IMR-90 (cell line): ENCODE results near the gene SPP2.

ENCODE experiments used
- BHLHE40 ChIP-seq: fragments of 150-350 bp; IDR thresholded peaks from 2 replicates; pipeline ENCODE4 v1.6.1; 2016; ENCODE audit warnings: mild to moderate bottlenecking, low read depth, low read length
- CEBPB ChIP-seq: IDR thresholded peaks from 2 replicates; pipeline ENCODE4 v1.6.1; 2012; ENCODE audit warnings: low read depth, low read length, improper control_type of control experiment
- CHD1 ChIP-seq: IDR thresholded peaks from 2 replicates; pipeline ENCODE4 v1.6.1; 2012; ENCODE audit warnings: low read depth, low read length, improper control_type of control experiment
- CTCF ChIP-seq: conservative IDR thresholded peaks from 2 replicates; pipeline ENCODE4 v1.5.1; 2012; ENCODE audit warnings: mild to moderate bottlenecking, low read depth, low read length, improper control_type of control experiment
- ELK1 ChIP-seq: fragments of 150-350 bp; IDR thresholded peaks from 2 replicates; pipeline ENCODE4 v1.6.1; 2016; ENCODE audit warnings: low read depth, mild to moderate bottlenecking, low read length, moderate library complexity, borderline replicate concordance
- FOS ChIP-seq: fragments of 150-350 bp; IDR thresholded peaks from 2 replicates; pipeline ENCODE4 v1.6.1; 2016; ENCODE audit warnings: low read depth, low read length
- MAZ ChIP-seq: IDR thresholded peaks from 2 replicates; pipeline ENCODE4 v1.6.1; 2012; ENCODE audit warnings: low read depth, mild to moderate bottlenecking, low read length, improper control_type of control experiment, moderate library complexity, borderline replicate concordance
- NFE2L2 ChIP-seq: fragments of 150-350 bp; IDR thresholded peaks from 2 replicates; pipeline ENCODE4 v1.6.1; 2016; ENCODE audit warnings: low read depth, mild to moderate bottlenecking, low read length
- POLR2A ChIP-seq: IDR thresholded peaks from 2 replicates; pipeline ENCODE4 v1.6.1; 2012; ENCODE audit warnings: mild to moderate bottlenecking, low read depth, low read length
- RAD21 ChIP-seq: IDR thresholded peaks from 2 replicates; pipeline ENCODE4 v1.6.1; 2012; ENCODE audit warnings: low read length, improper control_type of control experiment
- RCOR1 ChIP-seq: IDR thresholded peaks from 2 replicates; pipeline ENCODE4 v1.6.1; 2012; ENCODE audit warnings: mild to moderate bottlenecking, low read length, improper control_type of control experiment; ENCODE audit not compliant: insufficient replicate concordance
- RFX5 ChIP-seq: IDR thresholded peaks from 2 replicates; pipeline ENCODE4 v1.8.0; 2012; ENCODE audit warnings: low read depth, mild to moderate bottlenecking, low read length, moderate library complexity
- SMC3 ChIP-seq: fragments of 150-350 bp; IDR thresholded peaks from 2 replicates; pipeline ENCODE4 v1.6.1; 2016; ENCODE audit warnings: low read depth, mild to moderate bottlenecking, antibody characterized with exemption, low read length, moderate library complexity
- USF2 ChIP-seq: fragments of 150-350 bp; IDR thresholded peaks from 2 replicates; pipeline ENCODE4 v1.6.1; 2017; ENCODE audit warnings: mild to moderate bottlenecking, antibody characterized with exemption, low read length, low read depth

- TF ChIP-seq CTCF = no peak
- no peak for TF ChIP-seq USF2
- TF ChIP-seq POLR2A = no peak
- TF ChIP-seq RAD21 = no peak
- no peak for TF ChIP-seq SMC3
- no peak for TF ChIP-seq BHLHE40
- no peak for TF ChIP-seq ELK1
- TF ChIP-seq NFE2L2 = no peak
- no peak for TF ChIP-seq CHD1
- no peak for TF ChIP-seq MAZ
- no peak for TF ChIP-seq RCOR1
- TF ChIP-seq RFX5 = no peak
- no peak for TF ChIP-seq CEBPB
- no peak for TF ChIP-seq FOS
These were observed 48.8 kb downstream of the SPP2 start for GRCh38 chr2:234099266-234099665.
